Natural killer cell treated with Interleukin-12 subunit alpha and Interleukin-12 subunit beta and Interleukin-15 and Interleukin-18, amount 100 ng/mL, for 72 hours (primary cell): Measurements from ENCODE around the gene ATP6V0D1. TPM values are rescaled to one million over a fixed set of nuclear protein-coding genes. Genes with fewer than 3 reads are reported as not detected.
A peak's percentile ranks its signal among the peaks of the same experiment; 100 is the strongest.

Source experiments
- ATAC-seq, 2 donors: fragments of 150-1000 bp; cut with Tn5 transposase in 1 of 2; sonication (Bioruptor Pico), chemical (Tn5 transposase) in 1 of 2; 2 replicates each; pipeline ENCODE4 v1.10.0; 2021
- DNase-seq: peaks from one replicate; pipeline ENCODE4 v3.0.0; 2022; ENCODE audit warnings: low spot score
- H3K27ac Mint-ChIP-seq, 2 donors: 1 replicate in 1 of 2; 2 replicates in 1 of 2; pipeline ENCODE4 v1.8.0; 2022; ENCODE audit warnings: mixed read lengths in 2 of 2, mild to moderate bottlenecking in 1 of 2, moderate library complexity in 1 of 2
- H3K27me3 Mint-ChIP-seq, 2 donors: 1 replicate in 1 of 2; 2 replicates in 1 of 2; pipeline ENCODE4 v1.8.0; 2022; ENCODE audit warnings: mixed read lengths in 2 of 2
- H3K36me3 Mint-ChIP-seq: one replicate; pipeline ENCODE4 v1.8.0; 2022; ENCODE audit warnings: mixed read lengths
- H3K4me1 Mint-ChIP-seq, 2 donors: 1 replicate in 1 of 2; 2 replicates in 1 of 2; pipeline ENCODE4 v1.8.0; 2022; ENCODE audit warnings: low read depth in 2 of 2, mixed read lengths in 2 of 2, mild to moderate bottlenecking in 1 of 2
- H3K4me3 Mint-ChIP-seq: one replicate; pipeline ENCODE4 v1.8.0; 2022; ENCODE audit warnings: mixed read lengths
- H3K9me3 Mint-ChIP-seq: 2 replicates; pipeline ENCODE4 v1.8.0; 2022; ENCODE audit warnings: mixed read lengths
- total RNA-seq, 2 donors: library from RNA; stranded (reverse); gene quantifications; one replicate each; pipeline ENCODE4 v1.2.3, GENCODE V29; 2022

ATP6V0D1 gene
- 10 to 100 TPM; 66.9 to 85.5 TPM for total RNA-seq

- peak within 1 kb of the TSS; percentile 90 to 99 for H3K27ac Mint-ChIP-seq
- no peaks in the 10 kb centered on the region for H3K9me3 Mint-ChIP-seq
- H3K36me3 Mint-ChIP-seq, result no peaks in the 10 kb centered on the region
- peaks cover 23 to 31% of the 10 kb centered on the region in 2 donors for H3K4me1 Mint-ChIP-seq
- DNase-seq (peak; percentile 99), ATAC-seq (peak; percentile 96 to 97)
- H3K27me3 Mint-ChIP-seq, result no peaks in the 10 kb centered on the region
- H3K4me3 Mint-ChIP-seq, result peak within 1 kb of the TSS; percentile 98
Measured at GRCh38 chr16:67480833-67481560, at the start of gene ATP6V0D1. TSS of gene ATP6V0D1 (minus strand) at chr16:67481157. CDS start at chr16:67481086, 71 bp downstream.

DNA sequence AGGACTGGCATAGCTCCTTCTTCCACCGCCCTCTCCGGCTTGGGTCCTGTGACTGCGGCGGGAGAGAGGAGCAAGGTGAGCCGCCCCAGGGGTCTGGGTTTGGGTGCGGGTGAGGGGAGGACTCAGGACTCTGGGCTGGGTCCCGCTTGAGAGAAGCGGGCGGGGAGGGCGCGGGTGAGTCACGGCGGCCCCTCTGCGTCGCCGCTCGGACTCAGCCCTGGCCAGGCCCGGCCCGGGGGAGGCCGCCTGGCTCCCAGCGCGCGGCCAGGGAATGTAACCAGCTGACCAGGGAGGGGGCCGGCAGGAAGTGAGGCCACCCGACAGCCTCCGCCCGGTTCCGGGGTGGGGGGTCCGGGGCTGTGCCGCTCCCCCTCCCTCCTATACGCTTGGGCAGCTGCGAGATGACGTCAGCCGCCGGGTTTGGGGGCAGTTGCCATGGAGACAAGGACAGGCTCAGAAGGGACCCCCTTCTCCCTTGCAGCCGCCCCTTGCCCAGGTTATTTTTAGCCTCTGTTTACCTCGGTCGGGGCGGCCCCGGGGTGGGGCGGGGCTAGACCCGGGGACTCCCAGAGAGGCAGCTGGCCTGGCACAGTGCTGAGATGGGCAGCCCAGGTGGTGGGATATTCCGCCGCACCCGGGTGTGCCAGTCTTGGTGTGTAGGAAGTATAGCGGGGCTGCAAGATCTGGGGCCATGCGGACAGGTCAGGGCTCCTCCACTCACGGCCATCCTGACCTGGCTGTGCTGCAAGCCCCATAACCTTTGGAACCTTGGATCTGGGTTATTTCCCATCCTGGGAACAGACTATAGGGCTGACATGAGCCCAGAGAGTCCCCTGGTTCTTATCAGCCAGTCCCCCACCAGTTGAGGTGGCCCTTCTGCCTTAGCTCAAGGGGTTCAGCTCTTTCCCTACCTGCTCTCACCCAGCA, 49.3 kb upstream of the ATP6V0D1 start:
- peak overlapping the region in 1 of 2 donors; percentile 92 for H3K27ac Mint-ChIP-seq
- H3K36me3 Mint-ChIP-seq, result no peaks in the 10 kb centered on the region
- peaks cover 22 to 24% of the 10 kb centered on the region in 2 donors for H3K4me1 Mint-ChIP-seq
- DNase-seq, result peak; percentile 67
- H3K27me3 Mint-ChIP-seq, result peaks cover 0 to 4% of the 10 kb centered on the region in 2 donors
- H3K4me3 Mint-ChIP-seq, result peak overlapping the region; percentile 83
- ATAC-seq, result peak; percentile 45 to 70
- H3K9me3 Mint-ChIP-seq, result no peaks in the 10 kb centered on the region

DNA sequence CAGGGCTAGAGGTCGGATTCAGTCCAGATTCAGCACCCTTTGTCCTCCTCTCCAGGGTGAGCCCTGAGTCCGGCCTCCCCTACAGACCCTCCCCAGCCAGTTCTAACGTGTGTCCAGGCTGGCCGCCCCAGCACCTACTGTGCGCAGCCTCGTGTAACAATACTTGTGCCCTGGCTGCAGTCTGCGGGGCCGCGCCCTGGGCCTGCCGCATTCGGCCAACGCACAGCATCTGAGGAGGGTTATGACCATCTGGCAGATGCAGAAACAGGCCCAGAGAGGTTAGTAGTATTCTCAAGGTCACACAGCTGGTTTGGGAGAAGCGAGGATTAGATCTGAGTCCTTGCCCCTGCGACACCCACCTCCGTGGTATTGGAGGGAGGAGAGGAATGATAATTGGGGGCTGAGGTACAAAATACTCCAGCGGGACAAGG, 48.6 kb upstream of the ATP6V0D1 start:
- Mint-ChIP-seq H3K27me3 (peaks cover 0 to 4% of the 10 kb centered on the region in 2 donors), H3K27ac (peak overlapping the region in 1 of 2 donors; percentile 92), H3K9me3 (no peaks in the 10 kb centered on the region), H3K36me3 (no peaks in the 10 kb centered on the region), H3K4me1 (peaks cover 19 to 20% of the 10 kb centered on the region in 2 donors), H3K4me3 (peak overlapping the region; percentile 83)
- no peak for DNase-seq
- no peak for ATAC-seq

DNA sequence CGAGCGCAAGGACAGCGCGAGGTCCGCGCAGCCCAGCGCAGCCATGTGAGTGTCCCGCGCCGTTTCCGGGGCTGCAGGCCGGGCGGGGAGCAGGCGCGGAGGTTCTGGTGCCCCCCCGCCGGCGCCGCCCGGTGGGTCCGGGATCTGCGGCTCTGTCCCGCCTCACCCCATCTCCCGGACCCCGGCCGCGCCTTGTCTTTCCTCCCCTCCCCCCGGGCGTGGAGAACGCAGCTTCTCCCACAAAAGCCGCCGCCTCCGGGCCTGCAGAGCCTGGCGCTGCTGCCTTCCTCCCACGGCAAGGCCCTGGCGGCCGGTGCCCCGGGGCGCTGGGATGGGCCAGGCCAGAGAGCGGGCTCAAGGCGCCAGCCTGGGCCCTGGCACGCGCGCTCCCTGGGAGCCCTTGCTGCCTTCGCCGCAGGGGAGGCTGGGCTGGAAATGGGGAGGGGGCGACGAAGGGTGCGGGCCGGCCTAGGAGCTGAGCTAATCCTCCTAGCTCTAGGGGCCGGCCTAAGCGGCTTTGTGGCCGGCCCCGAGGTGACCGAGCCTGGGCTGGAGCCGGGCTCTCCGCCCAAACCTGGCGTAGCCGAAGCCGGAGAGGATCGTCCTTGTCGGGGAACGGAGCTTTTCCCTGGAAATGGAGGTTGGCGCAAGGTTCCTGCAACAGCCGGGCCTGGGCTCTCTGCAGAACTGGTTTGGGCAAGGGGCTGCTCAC, 48.1 kb upstream of the ATP6V0D1 start:
- peak; percentile 54 to 75 for ATAC-seq
- Mint-ChIP-seq H3K4me1 (peaks cover 19 to 20% of the 10 kb centered on the region in 2 donors), H3K27ac (peak overlapping the region in 1 of 2 donors; percentile 92), H3K4me3 (peak overlapping the region; percentile 83), H3K27me3 (peaks cover 0 to 4% of the 10 kb centered on the region in 2 donors), H3K9me3 (no peaks in the 10 kb centered on the region), H3K36me3 (no peaks in the 10 kb centered on the region)
- no peak for DNase-seq

DNA sequence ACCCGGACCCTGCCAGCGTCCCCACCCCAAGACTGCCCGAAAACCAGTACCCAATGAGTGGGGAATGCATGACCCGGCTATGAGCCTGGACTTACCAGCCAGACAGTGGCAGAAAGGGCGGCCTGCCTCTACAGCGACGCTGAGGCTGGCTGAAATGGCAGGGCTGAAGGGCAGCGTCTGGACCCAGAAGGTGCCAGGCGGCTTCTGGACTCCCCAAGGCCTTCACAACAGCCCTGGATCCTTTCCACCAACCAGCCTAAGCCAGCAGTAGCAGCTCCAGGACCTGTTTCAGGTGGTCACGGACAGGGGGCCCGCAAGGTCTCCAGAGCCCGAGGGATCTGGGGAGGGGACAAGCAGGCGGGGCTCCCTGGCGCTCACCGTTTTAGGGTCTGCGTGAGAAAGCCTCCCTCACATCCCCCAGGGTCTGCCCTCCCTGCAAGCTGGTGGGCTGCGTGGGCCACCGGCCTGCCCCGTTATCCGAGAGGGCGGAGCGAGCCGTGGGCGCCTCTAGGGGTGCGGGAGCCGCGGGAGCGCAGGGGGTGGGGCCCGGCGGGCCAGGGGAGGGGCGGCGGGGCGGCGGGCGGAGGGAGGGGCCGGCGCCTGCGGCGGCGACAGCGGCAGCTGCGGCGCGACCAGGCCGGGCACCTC, 47.4 kb upstream of the ATP6V0D1 start, which contains the start of gene RIPOR1:
Gene RIPOR1 (plus strand): TSS at position 608 of the 648 bp plus-strand sequence. CDS start 9,618 bp downstream, outside the sequence.
- H3K36me3 Mint-ChIP-seq, result no peaks in the 10 kb centered on the region
- no peaks in the 10 kb centered on the region for H3K9me3 Mint-ChIP-seq
- H3K27ac Mint-ChIP-seq, result peak within 1 kb of the TSS in 1 of 2 donors; percentile 92
- ATAC-seq, result peak in 1 of 2 donors; percentile 80
- peak; percentile 53 for DNase-seq
- peak within 1 kb of the TSS; percentile 83 for H3K4me3 Mint-ChIP-seq
- H3K27me3 Mint-ChIP-seq, result peaks cover 0 to 4% of the 10 kb centered on the region in 2 donors
- H3K4me1 Mint-ChIP-seq, result peaks cover 19% of the 10 kb centered on the region in 2 donors

GRCh38 chr16:67526149-67526791, 45.3 kb upstream of the ATP6V0D1 start:
- H3K9me3 Mint-ChIP-seq, result no peaks in the 10 kb centered on the region
- H3K36me3 Mint-ChIP-seq, result no peaks in the 10 kb centered on the region
- peaks cover 14 to 20% of the 10 kb centered on the region in 2 donors for H3K4me1 Mint-ChIP-seq
- no peak overlapping the region for H3K4me3 Mint-ChIP-seq
- DNase-seq, result no peak
- peaks cover 0 to 1% of the 10 kb centered on the region in 2 donors for H3K27me3 Mint-ChIP-seq
- no peak for ATAC-seq
- H3K27ac Mint-ChIP-seq, result peak overlapping the region in 1 of 2 donors; percentile 65

DNA sequence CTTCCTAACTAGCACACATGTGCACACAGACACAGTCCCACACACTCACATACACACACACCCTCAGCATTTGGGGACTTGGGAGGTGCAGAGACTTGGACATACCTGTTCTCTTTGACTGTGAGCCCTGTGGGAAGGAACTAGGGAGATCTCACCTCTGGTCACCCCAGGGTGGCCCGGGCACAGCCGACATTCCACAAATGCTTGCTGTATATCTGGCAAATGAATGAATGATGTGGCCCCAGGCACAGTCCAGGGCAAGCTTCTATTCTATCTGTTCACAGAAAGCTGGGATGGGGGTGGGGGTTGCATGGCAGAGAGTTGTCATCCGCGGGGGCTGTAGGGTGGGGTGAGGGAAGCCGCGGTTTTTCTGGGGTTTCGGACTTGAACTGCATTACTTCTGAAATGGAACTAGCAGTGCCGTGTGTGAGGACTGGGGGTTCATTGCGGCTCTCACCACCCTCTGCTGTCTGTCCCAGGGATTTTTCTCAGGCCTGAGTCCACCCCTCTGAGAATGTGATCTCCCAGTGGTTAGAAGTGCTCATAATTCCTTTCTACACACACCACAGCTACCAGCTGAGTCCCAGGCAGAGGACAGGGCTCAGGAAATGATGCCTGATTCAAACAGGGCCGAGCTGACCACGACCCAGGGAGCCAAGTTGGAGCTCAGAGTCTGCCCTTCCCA, 44.4 kb upstream of the ATP6V0D1 start:
- Mint-ChIP-seq H3K27me3 (no peaks in the 10 kb centered on the region), H3K4me1 (peaks cover 14 to 19% of the 10 kb centered on the region in 2 donors), H3K36me3 (no peaks in the 10 kb centered on the region), H3K4me3 (no peak overlapping the region), H3K9me3 (no peaks in the 10 kb centered on the region), H3K27ac (no peak overlapping the region)
- ATAC-seq (no peak), DNase-seq (no peak)

- Mint-ChIP-seq H3K27me3 (no peaks in the 10 kb centered on the region), H3K4me1 (peaks cover 27% of the 10 kb centered on the region in 2 donors)
Measured at GRCh38 chr16:67521095-67521804, 40.3 kb upstream of the ATP6V0D1 start.

GRCh38 chr16:67519242-67519641, 38.3 kb upstream of the ATP6V0D1 start:
- Mint-ChIP-seq H3K27me3 (no peaks in the 10 kb centered on the region), H3K4me1 (peaks cover 31% of the 10 kb centered on the region in 2 donors), H3K27ac (peak overlapping the region; percentile 62 to 91), H3K36me3 (no peaks in the 10 kb centered on the region), H3K9me3 (no peaks in the 10 kb centered on the region), H3K4me3 (no peak overlapping the region)
- no peak for DNase-seq
- ATAC-seq, result no peak

More at GRCh38 chr16:67521095-67521804, 40.3 kb upstream of the ATP6V0D1 start:
- Mint-ChIP-seq H3K36me3 (no peaks in the 10 kb centered on the region), H3K27ac (peak overlapping the region; percentile 92 to 98), H3K9me3 (no peaks in the 10 kb centered on the region), H3K4me3 (peak overlapping the region; percentile 92)
- DNase-seq (peak; percentile 96), ATAC-seq (peak; percentile 94 to 95)

DNA sequence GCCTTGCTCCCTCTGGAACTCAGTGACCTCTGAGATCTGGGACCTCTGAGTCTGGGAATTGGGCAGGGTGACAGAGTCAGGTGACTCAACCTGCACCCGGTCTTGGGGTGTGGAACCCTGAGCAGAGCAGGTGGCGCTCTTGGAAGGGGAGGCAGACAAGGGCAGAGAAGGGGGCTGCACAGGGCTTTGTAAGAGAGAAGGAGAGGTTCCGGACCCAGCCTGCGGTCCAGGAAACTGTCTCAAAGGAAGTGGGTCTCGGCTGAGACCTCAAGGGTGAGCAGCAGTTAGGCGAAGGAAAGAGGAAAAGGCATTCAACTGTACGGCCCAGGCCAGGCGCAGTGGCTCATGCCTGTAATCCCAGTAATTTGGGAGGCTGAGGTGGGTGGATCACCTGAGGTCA, 37.7 kb upstream of the ATP6V0D1 start:
- Mint-ChIP-seq H3K27ac (peak overlapping the region; percentile 62 to 91), H3K4me1 (peaks cover 31% of the 10 kb centered on the region in 2 donors), H3K4me3 (peak overlapping the region; percentile 47)

GRCh38 chr16:67517661-67518423, 36.9 kb upstream of the ATP6V0D1 start:
- Mint-ChIP-seq H3K4me3 (no peak overlapping the region), H3K9me3 (no peaks in the 10 kb centered on the region), H3K27me3 (no peaks in the 10 kb centered on the region), H3K27ac (no peak overlapping the region), H3K4me1 (peaks cover 29 to 31% of the 10 kb centered on the region in 2 donors), H3K36me3 (no peaks in the 10 kb centered on the region)
- DNase-seq (no peak), ATAC-seq (no peak)

More for the DNA sequence above, 37.7 kb upstream of the ATP6V0D1 start:
- ATAC-seq, result no peak
- no peaks in the 10 kb centered on the region for H3K27me3 Mint-ChIP-seq
- DNase-seq, result no peak
- no peaks in the 10 kb centered on the region for H3K36me3 Mint-ChIP-seq
- no peaks in the 10 kb centered on the region for H3K9me3 Mint-ChIP-seq
